Trophoblast cell (in vitro differentiated cells and primary cell): Measurements from ENCODE around the gene BEND4.

Experiments
- DNase-seq, 2 donors: peaks; one replicate each; pipeline ENCODE4 v3.0.0-alpha.2; 2016
- H2AFZ ChIP-seq: 2 replicates; pipeline ENCODE4 v1.6.1; 2013; ENCODE audit warnings: low read length, moderate library complexity, mild to moderate bottlenecking; ENCODE audit not compliant: insufficient read depth, poor library complexity
- H2AK5ac ChIP-seq: 2 replicates; pipeline ENCODE4 v1.6.1; 2013; ENCODE audit warnings: mild to moderate bottlenecking, low read length
- H2BK120ac ChIP-seq: 2 replicates; pipeline ENCODE4 v1.6.1; 2013; ENCODE audit warnings: low read length, mild to moderate bottlenecking, moderate library complexity; ENCODE audit not compliant: insufficient read depth, poor library complexity
- H2BK12ac ChIP-seq: 2 replicates; pipeline ENCODE4 v1.6.1; 2013; ENCODE audit warnings: mild to moderate bottlenecking, low read length, moderate library complexity
- H2BK5ac ChIP-seq: 2 replicates; pipeline ENCODE4 v1.6.1; 2013; ENCODE audit warnings: low read length, low read depth, moderate library complexity, mild to moderate bottlenecking; ENCODE audit not compliant: poor library complexity
- H3K14ac ChIP-seq: 2 replicates; pipeline ENCODE4 v1.6.1; 2013; ENCODE audit warnings: mild to moderate bottlenecking, low read length
- H3K18ac ChIP-seq: 2 replicates; pipeline ENCODE4 v1.6.1; 2013; ENCODE audit warnings: mild to moderate bottlenecking, low read length
- H3K23ac ChIP-seq: 2 replicates; pipeline ENCODE4 v1.6.1; 2013; ENCODE audit warnings: low read length
- H3K27ac ChIP-seq: 2 replicates; pipeline ENCODE4 v1.5.1; 2013; ENCODE audit warnings: low read depth, mild to moderate bottlenecking, inconsistent platforms, low read length, moderate library complexity
- H3K27me3 ChIP-seq: 2 replicates; pipeline ENCODE4 v1.6.1; 2013; ENCODE audit warnings: inconsistent platforms, mild to moderate bottlenecking, low read length, moderate library complexity; ENCODE audit not compliant: insufficient read depth
- H3K36me3 ChIP-seq, 2 experiments: 1 replicate in 1 of 2; 2 replicates in 1 of 2; pipeline ENCODE4 v1.6.1; 2013; ENCODE audit warnings: low read length in 2 of 2, mild to moderate bottlenecking in 2 of 2, moderate library complexity in 1 of 2; ENCODE audit not compliant: insufficient read depth in 2 of 2, control insufficient read depth in 1 of 2
- H3K4ac ChIP-seq: 2 replicates; pipeline ENCODE4 v1.6.1; 2013; ENCODE audit warnings: low read depth, mild to moderate bottlenecking, low read length, moderate library complexity
- H3K4me1 ChIP-seq, 2 experiments: 1 replicate in 1 of 2; 2 replicates in 1 of 2; pipeline ENCODE4 v1.6.1; 2013; ENCODE audit warnings: low read length in 2 of 2, mild to moderate bottlenecking in 2 of 2, moderate library complexity in 1 of 2; ENCODE audit not compliant: insufficient read depth in 2 of 2, control insufficient read depth in 1 of 2
- H3K4me2 ChIP-seq: 2 replicates; pipeline ENCODE4 v1.6.1; 2013; ENCODE audit warnings: inconsistent platforms, mild to moderate bottlenecking, low read length, moderate library complexity
- H3K4me3 ChIP-seq: 2 replicates; pipeline ENCODE4 v1.5.1; 2013; ENCODE audit warnings: mild to moderate bottlenecking, low read depth, low read length, inconsistent platforms
- H3K79me1 ChIP-seq: one replicate; pipeline ENCODE4 v1.6.1; 2013; ENCODE audit warnings: low read length
- H3K79me2 ChIP-seq: 2 replicates; pipeline ENCODE4 v1.6.1; 2013; ENCODE audit warnings: low read length, mild to moderate bottlenecking; ENCODE audit not compliant: control insufficient read depth, insufficient read depth, poor library complexity
- H3K9ac ChIP-seq: 2 replicates; pipeline ENCODE4 v1.6.1; 2013; ENCODE audit warnings: mild to moderate bottlenecking, low read length
- H3K9me3 ChIP-seq: 2 replicates; pipeline ENCODE4 v1.6.1; 2013; ENCODE audit warnings: low read depth, mild to moderate bottlenecking, control low read depth, inconsistent platforms, low read length; ENCODE audit not compliant: insufficient read depth
- H4K12ac ChIP-seq: 2 replicates; pipeline ENCODE4 v1.6.1; 2013; ENCODE audit warnings: low read depth, mild to moderate bottlenecking, low read length, moderate library complexity
- H4K8ac ChIP-seq: 2 replicates; pipeline ENCODE4 v1.6.1; 2013; ENCODE audit warnings: low read depth, mild to moderate bottlenecking, low read length, moderate library complexity
- H4K91ac ChIP-seq: one replicate; pipeline ENCODE4 v1.6.1; 2013; ENCODE audit warnings: low read depth, mild to moderate bottlenecking, low read length, moderate library complexity
- WGBS: extraction: QIAGEN DNeasy Blood & Tissue Kit; methylation state at CpG from one replicate; pipeline ENCODE4 v1.1.7; 2013; ENCODE audit warnings: missing lambda C conversion rate; ENCODE audit not compliant: insufficient read length, insufficient coverage; ENCODE audit errors: extremely low coverage; 5-methylcytosine and 5-hydroxymethylcytosine counted together

Gene BEND4

DNA sequence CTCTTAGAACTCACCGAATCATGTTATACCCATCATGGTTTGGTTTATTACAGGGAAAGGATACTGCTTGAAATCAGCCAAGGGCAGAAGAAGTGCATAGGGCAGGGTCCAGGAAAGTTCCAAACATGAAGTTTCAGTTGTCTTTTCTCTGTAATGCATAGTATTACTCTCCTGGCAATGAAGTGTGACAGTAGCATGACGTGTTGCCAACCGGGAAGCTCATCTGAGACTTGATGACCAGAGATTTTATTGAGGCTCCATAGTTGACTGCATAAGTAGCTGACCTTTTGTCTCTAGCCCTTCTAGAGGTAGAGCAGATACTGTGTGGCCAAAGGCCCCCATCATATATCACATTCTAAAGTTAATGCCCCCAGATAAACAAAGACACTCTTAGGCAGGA, 72.1 kb downstream of the BEND4 start:
- no peak overlapping the region for H3K4me3 ChIP-seq
- no peak overlapping the region for H2BK5ac ChIP-seq
- no peak for DNase-seq
- no peak overlapping the region for H4K91ac ChIP-seq
- H3K14ac ChIP-seq, result no peak overlapping the region
- no peak overlapping the region for H2AFZ ChIP-seq
- H4K8ac ChIP-seq, result no peak overlapping the region
- H3K27ac ChIP-seq, result no peak overlapping the region
- H3K4me2 ChIP-seq, result no peak overlapping the region
- H3K79me2 ChIP-seq, result no peaks in the 10 kb centered on the region
- no peaks in the 10 kb centered on the region for H3K27me3 ChIP-seq
- no CpG with 5 or more reads among the region's 3 CpGs for WGBS
- no peak overlapping the region for H3K18ac ChIP-seq
- no peaks in the 10 kb centered on the region for H3K79me1 ChIP-seq
- no peak overlapping the region for H4K12ac ChIP-seq
- no peak overlapping the region for H3K9ac ChIP-seq
- no peak overlapping the region for H2AK5ac ChIP-seq
- H3K4me1 ChIP-seq, result no peaks in the 10 kb centered on the region
- no peak overlapping the region for H2BK12ac ChIP-seq
- H3K4ac ChIP-seq, result no peak overlapping the region
- no peak overlapping the region for H3K23ac ChIP-seq
- H3K36me3 ChIP-seq, result no peaks in the 10 kb centered on the region
- no peak overlapping the region for H2BK120ac ChIP-seq
- H3K9me3 ChIP-seq, result no peaks in the 10 kb centered on the region

- Histone ChIP-seq H3K9me3 (no peaks in the 10 kb centered on the region), H4K8ac (no peak overlapping the region), H3K14ac (no peak overlapping the region), H2BK5ac (no peak overlapping the region), H3K27ac (no peak overlapping the region), H3K18ac (no peak overlapping the region), H3K4me2 (no peak overlapping the region), H2AFZ (no peak overlapping the region), H4K91ac (no peak overlapping the region), H3K23ac (no peak overlapping the region), H3K4ac (no peak overlapping the region), H3K79me2 (no peaks in the 10 kb centered on the region), H3K9ac (no peak overlapping the region), H2AK5ac (no peak overlapping the region), H4K12ac (no peak overlapping the region), H3K79me1 (no peaks in the 10 kb centered on the region), H2BK12ac (no peak overlapping the region), H3K27me3 (no peaks in the 10 kb centered on the region), H3K4me1 (no peaks in the 10 kb centered on the region), H3K4me3 (no peak overlapping the region), H3K36me3 (no peaks in the 10 kb centered on the region), H2BK120ac (no peak overlapping the region)
- DNase-seq, result no peak
These were observed 74.2 kb downstream of the BEND4 start for GRCh38 chr4:42078184-42078801.

DNA sequence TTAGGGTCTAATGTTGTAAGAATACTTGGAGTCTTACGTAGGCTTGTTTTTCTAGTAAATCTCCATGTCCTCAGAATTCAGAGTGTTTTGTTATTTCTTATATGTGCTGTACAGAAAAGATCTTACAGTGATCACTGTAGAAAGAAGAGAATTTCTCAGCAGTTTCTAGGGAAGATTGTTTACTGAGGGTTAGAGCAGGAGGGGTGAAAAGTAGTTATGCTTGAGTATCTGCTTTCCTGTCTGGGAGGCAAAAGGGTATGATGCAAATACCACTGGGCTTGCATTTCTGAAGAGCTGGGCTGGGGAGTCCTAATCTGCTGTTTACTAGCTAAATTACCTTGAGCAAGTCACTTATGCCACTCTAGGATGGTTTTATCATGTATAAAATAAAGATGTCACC, 78.2 kb downstream of the BEND4 start:
- H3K4me3 ChIP-seq, result no peak overlapping the region
- peaks cover 2 to 4% of the 10 kb centered on the region in 2 experiments for H3K36me3 ChIP-seq
- H2BK120ac ChIP-seq, result no peak overlapping the region
- DNase-seq, result no peak
- H3K9ac ChIP-seq, result no peak overlapping the region
- H3K18ac ChIP-seq, result no peak overlapping the region
- no peak overlapping the region for H3K27ac ChIP-seq
- no peak overlapping the region for H3K14ac ChIP-seq
- no peak overlapping the region for H2BK5ac ChIP-seq
- no peak overlapping the region for H2AFZ ChIP-seq
- H3K9me3 ChIP-seq, result no peaks in the 10 kb centered on the region
- no peaks in the 10 kb centered on the region for H3K79me1 ChIP-seq
- no peak overlapping the region for H3K4ac ChIP-seq
- no peak overlapping the region for H4K12ac ChIP-seq
- no peaks in the 10 kb centered on the region for H3K79me2 ChIP-seq
- no peak overlapping the region for H2BK12ac ChIP-seq
- H3K4me2 ChIP-seq, result no peak overlapping the region
- H3K23ac ChIP-seq, result no peak overlapping the region
- no CpG with 5 or more reads among the region's 1 CpG for WGBS
- no peak overlapping the region for H2AK5ac ChIP-seq
- H3K4me1 ChIP-seq, result no peaks in the 10 kb centered on the region
- H4K91ac ChIP-seq, result no peak overlapping the region
- H3K27me3 ChIP-seq, result no peaks in the 10 kb centered on the region
- H4K8ac ChIP-seq, result no peak overlapping the region

DNA sequence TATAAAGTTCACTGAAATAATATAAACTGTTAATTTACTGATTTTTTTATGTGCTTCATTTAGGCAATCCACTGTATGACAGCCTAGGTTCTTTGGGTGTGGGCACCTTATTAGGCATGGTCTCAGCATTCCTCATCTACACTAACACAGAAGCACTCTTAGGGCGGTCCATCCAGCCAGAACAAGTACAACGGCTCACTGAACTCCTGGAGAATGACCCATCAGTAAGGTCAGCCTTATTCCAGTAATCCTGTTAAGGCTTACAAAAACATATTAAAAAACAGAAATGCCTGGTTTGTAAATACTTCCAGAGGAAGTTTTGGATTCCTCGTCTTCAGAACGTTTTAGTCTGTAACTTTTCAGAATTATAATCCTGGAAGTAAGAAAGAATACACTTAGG, 82.0 kb downstream of the BEND4 start:
- Histone ChIP-seq H3K4me3 (no peak overlapping the region), H2AK5ac (no peak overlapping the region), H3K79me1 (no peaks in the 10 kb centered on the region), H3K23ac (no peak overlapping the region), H3K9ac (no peak overlapping the region), H3K27ac (no peak overlapping the region), H3K4me1 (no peaks in the 10 kb centered on the region), H4K91ac (no peak overlapping the region), H3K27me3 (no peaks in the 10 kb centered on the region), H3K14ac (no peak overlapping the region), H3K18ac (no peak overlapping the region), H2BK12ac (no peak overlapping the region), H4K12ac (no peak overlapping the region), H3K36me3 (peaks cover 5 to 10% of the 10 kb centered on the region in 2 experiments), H4K8ac (no peak overlapping the region), H2AFZ (no peak overlapping the region), H2BK5ac (no peak overlapping the region), H3K79me2 (no peaks in the 10 kb centered on the region), H3K9me3 (no peaks in the 10 kb centered on the region), H3K4ac (no peak overlapping the region), H3K4me2 (no peak overlapping the region), H2BK120ac (no peak overlapping the region)
- no peak for DNase-seq
- no CpG with 5 or more reads among the region's 4 CpGs for WGBS
